Gastrocnemius medialis (tissue), 4 donors: ENCODE measurements around the gene DOCK3. TPM values are rescaled to one million over a fixed set of nuclear protein-coding genes. Genes with fewer than 3 reads are reported as not detected.
"Not testable (repeated sequence)": the region's sequence is repeated elsewhere in the genome, so short reads cannot be mapped to it uniquely, and the experiment has no call there.

Experiments used
- ATAC-seq, 2 donors: fragments of 150-250 bp; one replicate each; pipeline ENCODE4 v1.9.1; 2016
- DNase-seq, 2 donors: peaks; one replicate each; pipeline ENCODE4 v3.0.0-alpha.2; 2019
- H3K27ac ChIP-seq, 4 donors: fragments of 200-600 bp; sonication (generic); 1 replicate in 1 of 4; 2 replicates in 3 of 4; pipeline ENCODE4 v1.5.1; 2016 to 2018; ENCODE audit warnings: mild to moderate bottlenecking in 2 of 4, moderate library complexity in 1 of 4
- H3K27me3 ChIP-seq, 3 donors: fragments of 200-600 bp; sonication (generic) in 2 of 3; 1 replicate in 1 of 3; 2 replicates in 2 of 3; pipeline versions ENCODE4 v1.5.1 to v1.6.0; 2016 to 2019; ENCODE audit warnings: mild to moderate bottlenecking in 1 of 3, moderate library complexity in 1 of 3
- H3K36me3 ChIP-seq, 2 donors: fragments of 200-600 bp; sonication (generic) in 1 of 2; one replicate each; pipeline ENCODE4 v1.5.1; 2017 to 2018
- H3K4me1 ChIP-seq, 2 donors: fragments of 200-600 bp; sonication (generic) in 1 of 2; one replicate each; pipeline ENCODE4 v1.5.1; 2016 to 2017; ENCODE audit warnings: mild to moderate bottlenecking in 2 of 2
- H3K4me3 ChIP-seq, 4 donors: fragments of 200-600 bp; sonication (generic) in 3 of 4; 1 replicate in 1 of 4; 2 replicates in 3 of 4; pipeline ENCODE4 v1.5.1; 2016 to 2019; ENCODE audit warnings: mild to moderate bottlenecking in 2 of 4
- H3K9me3 ChIP-seq, 3 donors: fragments of 200-600 bp; sonication (generic) in 2 of 3; 1 replicate in 1 of 3; 2 replicates in 2 of 3; pipeline ENCODE4 v1.5.1; 2016 to 2019
- CTCF ChIP-seq, 5 experiments: fragments of 450-650 bp in 3 of 5; fragments of 200-600 bp in 2 of 5; sonication (generic) in 2 of 5; IDR thresholded peaks in 4 of 5; conservative IDR thresholded peaks in 1 of 5; 1 replicate in 4 of 5; 2 replicates in 1 of 5; pipeline ENCODE4 v1.5.1; 2016 to 2019; ENCODE audit warnings: antibody characterized with exemption in 5 of 5, mild to moderate bottlenecking in 3 of 5, moderate library complexity in 3 of 5
- POLR2A ChIP-seq, 2 donors: fragments of 450-650 bp; IDR thresholded peaks; one replicate each; pipeline ENCODE4 v1.6.1; 2017; ENCODE audit warnings: antibody characterized with exemption in 2 of 2, mild to moderate bottlenecking in 2 of 2, moderate library complexity in 2 of 2
- in situ Hi-C, 4 donors: fragments of 200-750 bp; cut with MboI; loops; one replicate each; pipeline versions ENCODE4 v1.15.0 to v1.8.0; 2017; ENCODE audit warnings: low sequenced_read_pairs in 4 of 4
- intact Hi-C: fragments of 100-400 bp; cut with DNase I; formaldehyde crosslinking; loops from one replicate; pipeline ENCODE4 v1.15.1; 2023; ENCODE audit warnings: low total_unique reads
- total RNA-seq, 4 donors: library from RNA; depleted of rRNA; stranded (reverse); fragments of >200 nt; gene quantifications; one replicate each; pipeline versions ENCODE4 v1.1.0 to v1.2.3, GENCODE V29; 2016

Gene DOCK3
- total RNA-seq, 4 donors from 2014 or later, result 0.61 to 3.1 (median 0.73) TPM

DNA sequence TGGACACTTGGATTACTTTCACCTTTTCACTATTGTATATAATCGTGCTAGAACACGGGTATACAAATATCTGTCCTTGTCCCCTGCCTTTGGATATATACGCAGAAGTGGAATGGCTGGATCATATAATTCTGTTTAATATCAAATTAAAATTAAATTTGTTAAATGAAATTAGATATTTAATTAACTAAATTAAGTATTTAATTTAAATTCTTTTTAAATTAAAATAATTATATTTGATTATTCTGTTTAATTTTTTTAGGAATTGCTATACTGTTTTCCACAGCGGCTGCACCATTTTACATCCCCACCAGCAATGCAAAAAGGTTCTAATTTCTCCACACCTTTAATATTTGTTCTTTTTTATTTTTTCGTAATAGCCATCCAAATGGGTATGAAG lies 84.3 kb downstream of the DOCK3 start:
- Histone ChIP-seq H3K27me3 (no peaks in the 10 kb centered on the region), H3K4me3 (no peak overlapping the region), H3K4me1 (no peaks in the 10 kb centered on the region), H3K27ac (no peak overlapping the region), H3K36me3 (no peaks in the 10 kb centered on the region), H3K9me3 (no peaks in the 10 kb centered on the region)
- in situ Hi-C loops (no loop called here), intact Hi-C loops (no loop called here)
- no peak for DNase-seq
- ATAC-seq, result no peak
- TF ChIP-seq CTCF (IDR thresholded peaks at IDR 0.05 in 4 of 5, conservative IDR thresholded peaks at IDR 0.05 in 1 of 5), result no peak
- no peak for TF ChIP-seq POLR2A (IDR thresholded peaks at IDR 0.05)

DNA sequence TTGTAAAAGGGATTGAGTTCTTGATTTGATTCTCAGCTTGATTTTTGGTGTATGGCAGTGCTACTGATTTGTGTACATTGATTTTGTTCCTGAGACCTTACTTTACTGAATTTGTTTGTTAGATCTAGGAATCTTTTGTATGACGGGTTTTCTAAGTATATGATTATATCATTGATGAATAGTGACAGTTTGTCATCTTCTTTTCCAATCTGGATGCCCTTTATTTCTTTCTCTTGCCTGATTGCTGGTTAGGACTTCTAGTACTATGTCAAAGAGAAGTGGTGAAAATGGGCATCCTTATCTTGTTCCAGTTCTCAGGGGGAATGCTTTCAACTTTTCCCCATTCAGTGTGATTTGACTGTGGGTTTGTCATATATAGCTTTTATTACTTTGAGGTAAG lies 103.0 kb downstream of the DOCK3 start:
- Histone ChIP-seq H3K27me3 (no peaks in the 10 kb centered on the region), H3K4me3 (no peak overlapping the region), H3K27ac (no peak overlapping the region), H3K4me1 (no peaks in the 10 kb centered on the region), H3K36me3 (no peaks in the 10 kb centered on the region), H3K9me3 (no peaks in the 10 kb centered on the region)
- intact Hi-C loops (no loop called here), in situ Hi-C loops (no loop called here)
- TF ChIP-seq CTCF (IDR thresholded peaks at IDR 0.05 in 4 of 5, conservative IDR thresholded peaks at IDR 0.05 in 1 of 5) (no peak), POLR2A (IDR thresholded peaks at IDR 0.05) (no peak)
- DNase-seq (no peak), ATAC-seq (no peak)

DNA sequence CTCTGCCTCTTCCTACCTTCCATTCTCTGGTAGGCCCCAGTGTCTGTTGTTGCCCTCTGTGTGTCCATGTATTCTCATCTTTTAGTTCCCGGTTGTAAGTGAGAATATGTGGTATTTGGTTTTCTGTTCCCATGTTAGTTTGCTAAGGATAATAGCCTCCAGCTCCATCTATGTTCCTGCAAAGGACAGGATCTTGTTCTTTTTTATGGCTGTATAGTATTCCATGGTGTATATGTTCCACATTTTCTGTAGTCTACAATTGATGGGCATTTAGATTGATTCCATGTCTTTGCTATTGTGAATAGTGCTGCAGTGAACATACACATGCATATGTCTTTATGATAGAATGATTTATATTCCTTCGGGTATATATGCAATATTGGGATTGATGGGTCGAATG lies 107.0 kb downstream of the DOCK3 start:
- H3K27me3 ChIP-seq, DNase-seq, H3K9me3 ChIP-seq, H3K4me3 ChIP-seq, H3K36me3 ChIP-seq, H3K4me1 ChIP-seq, in situ Hi-C loops, intact Hi-C loops, H3K27ac ChIP-seq, ATAC-seq: not testable (repeated sequence)

- no peak overlapping the region for H3K4me3 ChIP-seq
- in situ Hi-C loops (no loop called here), intact Hi-C loops (no loop called here)
- DNase-seq, result no peak
- H3K27me3 ChIP-seq, result no peaks in the 10 kb centered on the region
- ATAC-seq, result no peak
- TF ChIP-seq POLR2A (IDR thresholded peaks at IDR 0.05) (no peak), CTCF (IDR thresholded peaks at IDR 0.05 in 4 of 5, conservative IDR thresholded peaks at IDR 0.05 in 1 of 5) (no peak)
- H3K9me3 ChIP-seq, result no peaks in the 10 kb centered on the region
- H3K27ac ChIP-seq, result no peak overlapping the region
- no peaks in the 10 kb centered on the region for H3K4me1 ChIP-seq
- H3K36me3 ChIP-seq, result no peaks in the 10 kb centered on the region
Observed at GRCh38 chr3:50786631-50787030, 111.9 kb downstream of the DOCK3 start.

DNA sequence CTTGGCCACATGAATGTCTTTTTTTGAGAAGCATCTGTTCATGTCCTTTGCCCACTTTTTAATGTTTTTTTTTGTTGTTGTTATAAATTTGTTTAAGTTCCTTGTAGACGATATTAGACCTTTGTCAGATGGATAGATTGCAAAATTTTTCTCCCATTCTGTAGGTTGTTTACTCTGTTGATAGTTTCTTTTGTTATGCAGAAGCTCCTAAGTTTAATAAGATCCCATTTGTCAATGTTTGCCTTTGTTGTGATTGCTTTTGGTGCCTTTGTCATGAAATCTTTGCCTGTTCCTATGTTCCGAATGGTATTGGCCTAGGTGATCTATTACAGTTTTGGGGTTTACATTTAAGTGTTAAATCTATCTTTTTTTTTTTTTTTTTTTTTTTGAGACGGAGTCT lies 116.2 kb downstream of the DOCK3 start:
- H3K36me3 ChIP-seq, DNase-seq, ATAC-seq, H3K27me3 ChIP-seq, H3K27ac ChIP-seq, intact Hi-C loops, H3K9me3 ChIP-seq, H3K4me3 ChIP-seq, in situ Hi-C loops, H3K4me1 ChIP-seq: not testable (repeated sequence)

GRCh38 chr3:50792568-50792967 lies 117.8 kb downstream of the DOCK3 start:
- Histone ChIP-seq H3K4me3 (no peak overlapping the region), H3K36me3 (no peaks in the 10 kb centered on the region), H3K9me3 (no peaks in the 10 kb centered on the region), H3K27me3 (no peaks in the 10 kb centered on the region), H3K4me1 (no peaks in the 10 kb centered on the region), H3K27ac (no peak overlapping the region)
- ATAC-seq (no peak), DNase-seq (no peak)
- in situ Hi-C loops (no loop called here), intact Hi-C loops (no loop called here)
- TF ChIP-seq POLR2A (IDR thresholded peaks at IDR 0.05) (no peak), CTCF (IDR thresholded peaks at IDR 0.05 in 4 of 5, conservative IDR thresholded peaks at IDR 0.05 in 1 of 5) (no peak)

DNA sequence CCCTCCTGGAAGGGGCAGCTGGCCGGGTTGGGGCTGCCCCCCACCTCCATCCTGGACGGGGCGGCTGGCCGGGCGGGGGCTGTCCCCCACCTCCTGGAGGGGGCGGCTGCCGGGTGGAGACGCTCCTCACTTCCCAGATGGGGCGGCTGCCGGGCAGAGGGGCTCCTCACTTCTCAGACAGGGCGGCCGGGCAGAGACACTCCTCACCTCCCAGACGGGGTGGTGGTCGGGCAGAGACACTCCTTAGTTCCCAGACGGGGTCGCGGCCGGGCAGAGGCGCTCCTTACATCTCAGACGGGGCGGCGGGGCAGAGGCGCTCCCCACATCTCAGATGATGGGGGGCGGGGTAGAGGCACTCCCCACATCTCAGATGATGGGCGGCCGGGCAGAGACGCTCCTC lies 129.1 kb downstream of the DOCK3 start:
- H3K36me3 ChIP-seq, ATAC-seq, DNase-seq, H3K27ac ChIP-seq, H3K27me3 ChIP-seq, H3K4me1 ChIP-seq, intact Hi-C loops, H3K9me3 ChIP-seq, in situ Hi-C loops, H3K4me3 ChIP-seq: not testable (repeated sequence)

DNA sequence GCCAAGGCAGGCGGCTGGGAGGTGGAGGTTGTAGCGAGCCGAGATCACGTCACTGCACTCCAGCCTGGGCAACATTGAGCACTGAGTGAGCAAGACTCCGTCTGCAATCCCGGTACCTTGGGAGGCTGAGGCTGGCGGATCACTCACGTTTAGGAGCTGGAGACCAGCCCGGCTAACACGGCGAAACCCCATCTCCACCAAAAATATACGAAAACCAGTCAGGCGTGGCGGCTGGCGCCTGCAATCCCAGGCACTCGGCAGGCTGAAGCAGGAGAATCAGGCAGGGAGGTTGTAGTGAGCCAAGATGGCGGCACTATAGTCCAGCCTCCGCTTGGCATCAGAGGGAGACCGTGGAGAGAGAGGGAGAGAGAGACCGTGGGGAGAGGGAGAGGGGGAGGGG lies 129.6 kb downstream of the DOCK3 start:
- ATAC-seq, DNase-seq, in situ Hi-C loops, H3K27me3 ChIP-seq, intact Hi-C loops, H3K27ac ChIP-seq, H3K4me3 ChIP-seq, H3K9me3 ChIP-seq, H3K36me3 ChIP-seq, H3K4me1 ChIP-seq: not testable (repeated sequence)
